Skeletal muscle cell (primary cell): Measurements from ENCODE around the gene CDC42EP2.

Experiments used
- DNase-seq: peaks from one replicate; pipeline ENCODE4 v3.0.0-alpha.2; 2010; ENCODE audit warnings: low read depth
- H3K4me3 ChIP-seq: 2 replicates; pipeline ENCODE4 v1.5.1; 2011; ENCODE audit warnings: low read depth, mild to moderate bottlenecking, control low read depth, low read length, moderate library complexity

Gene CDC42EP2

GRCh38 chr11:65353376-65353775, 38.7 kb downstream of the CDC42EP2 start:
- H3K4me3 ChIP-seq: no peak overlapping the region
- DNase-seq: no peak

GRCh38 chr11:65353900-65354264, 39.2 kb downstream of the CDC42EP2 start:
- DNase-seq: no peak
- H3K4me3 ChIP-seq: peak overlapping the region; percentile 45

GRCh38 chr11:65354265-65355012, 39.8 kb downstream of the CDC42EP2 start, which contains the start of gene TIGD3:
Gene TIGD3 (plus strand): TSS chr11:65354751. CDS start chr11:65355809, 1,058 bp downstream.
- H3K4me3 ChIP-seq: peak within 1 kb of the TSS; percentile 49
- DNase-seq: peak; percentile 76

- DNase-seq: no peak
- peak overlapping the region; percentile 49 for H3K4me3 ChIP-seq
Measured at GRCh38 chr11:65355013-65355775, 40.5 kb downstream of the CDC42EP2 start.

DNA sequence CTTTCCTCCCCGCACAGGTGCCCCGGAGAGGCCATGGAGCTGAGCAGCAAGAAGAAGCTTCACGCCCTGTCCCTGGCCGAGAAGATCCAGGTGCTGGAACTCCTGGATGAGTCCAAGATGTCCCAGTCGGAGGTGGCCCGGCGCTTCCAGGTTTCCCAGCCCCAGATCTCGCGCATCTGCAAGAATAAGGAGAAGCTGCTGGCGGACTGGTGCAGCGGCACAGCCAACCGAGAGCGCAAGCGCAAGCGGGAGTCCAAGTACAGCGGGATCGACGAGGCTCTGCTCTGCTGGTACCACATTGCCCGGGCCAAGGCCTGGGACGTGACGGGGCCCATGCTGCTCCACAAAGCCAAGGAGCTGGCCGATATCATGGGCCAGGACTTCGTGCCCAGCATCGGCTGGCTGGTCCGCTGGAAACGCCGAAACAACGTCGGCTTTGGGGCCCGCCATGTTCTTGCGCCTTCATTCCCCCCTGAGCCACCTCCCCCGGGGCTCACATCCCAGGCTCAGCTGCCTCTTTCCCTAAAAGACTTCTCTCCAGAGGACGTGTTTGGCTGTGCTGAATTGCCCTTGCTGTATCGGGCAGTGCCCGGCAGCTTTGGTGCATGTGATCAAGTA, 41.2 kb downstream of the CDC42EP2 start:
- DNase-seq: no peak
- peak overlapping the region; percentile 18 for H3K4me3 ChIP-seq

- no peak overlapping the region for H3K4me3 ChIP-seq
- DNase-seq: no peak
Measured at GRCh38 chr11:65356394-65356972, 41.8 kb downstream of the CDC42EP2 start.

- no peak overlapping the region for H3K4me3 ChIP-seq
- DNase-seq: no peak
Measured at GRCh38 chr11:65357856-65358356, 43.2 kb downstream of the CDC42EP2 start.

GRCh38 chr11:65362320-65362931, 47.8 kb downstream of the CDC42EP2 start:
- no peak for DNase-seq
- no peak overlapping the region for H3K4me3 ChIP-seq

DNA sequence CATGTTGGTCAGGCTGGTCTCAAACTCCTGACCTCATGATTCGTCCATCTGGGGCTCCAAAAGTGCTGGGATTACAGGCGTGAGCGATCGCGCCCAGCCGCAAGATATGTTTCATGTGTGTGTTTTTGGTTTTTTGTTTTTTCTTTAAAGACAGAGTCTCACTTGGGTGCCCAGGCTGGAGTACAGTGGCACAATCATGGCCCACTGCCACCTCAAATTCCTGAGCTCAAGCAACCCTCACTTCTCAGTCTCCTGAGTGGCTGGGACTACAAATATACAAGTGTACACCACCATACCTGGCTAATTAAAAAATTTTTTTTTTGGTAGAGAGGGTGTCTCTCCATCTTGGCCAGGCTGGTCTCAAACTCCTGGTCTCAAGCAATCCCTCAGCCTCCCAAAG, 48.3 kb downstream of the CDC42EP2 start:
- no peak overlapping the region for H3K4me3 ChIP-seq
- no peak for DNase-seq

DNA sequence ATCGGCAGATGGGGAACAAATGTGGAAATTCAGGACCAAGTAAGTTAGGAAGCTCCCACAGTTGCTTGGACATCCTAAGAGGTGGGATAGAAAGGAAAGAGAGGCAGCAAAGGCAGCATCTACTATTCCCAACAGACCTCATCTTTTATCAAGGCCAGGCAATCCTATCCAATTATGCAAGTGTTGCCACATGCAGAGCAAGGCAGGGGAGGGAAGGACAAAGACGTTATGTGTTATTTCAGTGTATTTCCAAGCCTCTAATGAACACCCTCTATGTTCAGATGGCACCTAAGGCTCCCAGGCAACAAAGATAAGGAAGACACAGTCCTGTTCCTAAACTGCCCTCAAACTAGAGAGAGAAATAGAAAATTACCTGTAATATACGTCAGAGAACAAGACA, 49.1 kb downstream of the CDC42EP2 start:
- no peak overlapping the region for H3K4me3 ChIP-seq
- DNase-seq: no peak

DNA sequence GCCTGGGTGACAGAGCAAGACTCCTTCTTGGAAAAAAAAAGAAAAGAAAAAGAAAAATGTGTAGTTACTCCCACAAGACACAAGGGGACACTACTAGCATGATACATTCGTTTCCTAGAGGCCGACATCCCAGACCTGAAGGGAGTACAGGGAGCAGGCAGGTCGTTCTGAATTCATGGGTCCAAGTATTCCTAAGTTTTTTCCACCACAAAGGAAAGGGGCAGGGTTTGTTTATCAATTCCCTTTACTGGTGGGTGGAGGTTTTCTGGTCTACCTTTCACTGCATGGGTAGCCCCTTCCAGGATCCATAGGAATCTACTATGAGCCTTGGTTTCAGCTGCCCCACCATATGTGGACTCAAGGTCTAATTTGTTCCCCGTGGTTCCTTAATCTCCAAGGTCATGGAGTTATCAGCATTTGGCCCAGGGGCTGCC, 51.7 kb downstream of the CDC42EP2 start:
- peak; percentile 39 for DNase-seq
- H3K4me3 ChIP-seq: no peak overlapping the region

DNA sequence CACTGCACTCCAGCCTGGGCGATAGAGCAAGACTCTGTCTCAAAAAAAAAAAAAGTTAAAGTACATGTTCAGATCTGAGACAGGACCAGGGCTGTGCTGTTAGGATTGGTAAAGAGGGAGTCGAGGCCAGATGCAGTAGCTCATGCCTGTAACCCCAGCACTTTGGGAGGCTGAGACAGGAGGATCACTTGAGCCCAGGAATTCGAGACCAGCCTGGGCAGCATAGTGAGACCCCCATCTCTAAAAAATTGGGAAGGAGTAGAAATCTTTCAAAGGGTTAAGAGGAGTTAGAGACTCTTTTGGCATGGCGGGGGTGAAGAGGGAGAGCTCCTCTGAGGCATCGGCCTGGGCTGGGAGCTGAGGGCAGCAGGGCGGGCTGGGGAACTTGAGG, 56.0 kb downstream of the CDC42EP2 start:
- H3K4me3 ChIP-seq: no peak overlapping the region
- DNase-seq: no peak
